Sigmoid colon (tissue), 4 donors: ENCODE measurements around the gene PRAMEF9.

ENCODE experiments used
- POLR2A ChIP-seq, 2 donors: fragments of 450-650 bp; IDR thresholded peaks; one replicate each; pipeline ENCODE4 v1.6.1; 2016; ENCODE audit warnings: antibody characterized with exemption in 2 of 2, mild to moderate bottlenecking in 2 of 2, moderate library complexity in 2 of 2
- POLR2AphosphoS5 ChIP-seq, 4 donors: sonication (generic); formaldehyde crosslinking; IDR thresholded peaks; one replicate each; pipeline ENCODE4 v1.6.1; 2017; ENCODE audit warnings: antibody characterized with exemption in 4 of 4
- TF ChIP-seq, protein P1 (sequence below), 4 experiments: fragments of 450-650 bp in 3 of 4; fragments of 200-600 bp in 1 of 4; IDR thresholded peaks; one replicate each; pipeline ENCODE4 v1.5.1; 2016 to 2019; ENCODE audit warnings: antibody characterized with exemption in 4 of 4, mild to moderate bottlenecking in 3 of 4, moderate library complexity in 2 of 4

DNA sequence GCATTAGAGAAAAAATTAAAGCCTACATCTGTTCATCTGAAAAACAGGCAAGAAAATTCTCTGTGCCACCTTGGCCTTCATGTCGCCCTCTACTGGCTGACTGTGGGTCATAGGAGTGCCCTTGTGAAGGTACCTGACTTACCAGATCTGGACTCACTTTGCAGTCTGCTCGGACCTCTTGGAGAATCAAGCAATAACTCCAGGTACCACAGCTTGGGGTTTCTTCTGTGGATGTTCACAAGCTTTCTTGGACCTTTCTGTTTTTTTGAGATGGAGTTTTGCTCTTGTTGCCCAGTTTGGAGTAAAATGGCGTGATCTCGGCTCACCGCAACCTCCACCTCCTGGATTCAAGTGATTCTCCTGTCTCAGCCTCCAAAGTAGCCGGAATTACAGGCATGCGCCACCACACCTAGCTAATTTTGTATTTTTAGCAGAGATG lies 56.7 kb downstream of the PRAMEF9 start:
- TF ChIP-seq, protein P1, sequence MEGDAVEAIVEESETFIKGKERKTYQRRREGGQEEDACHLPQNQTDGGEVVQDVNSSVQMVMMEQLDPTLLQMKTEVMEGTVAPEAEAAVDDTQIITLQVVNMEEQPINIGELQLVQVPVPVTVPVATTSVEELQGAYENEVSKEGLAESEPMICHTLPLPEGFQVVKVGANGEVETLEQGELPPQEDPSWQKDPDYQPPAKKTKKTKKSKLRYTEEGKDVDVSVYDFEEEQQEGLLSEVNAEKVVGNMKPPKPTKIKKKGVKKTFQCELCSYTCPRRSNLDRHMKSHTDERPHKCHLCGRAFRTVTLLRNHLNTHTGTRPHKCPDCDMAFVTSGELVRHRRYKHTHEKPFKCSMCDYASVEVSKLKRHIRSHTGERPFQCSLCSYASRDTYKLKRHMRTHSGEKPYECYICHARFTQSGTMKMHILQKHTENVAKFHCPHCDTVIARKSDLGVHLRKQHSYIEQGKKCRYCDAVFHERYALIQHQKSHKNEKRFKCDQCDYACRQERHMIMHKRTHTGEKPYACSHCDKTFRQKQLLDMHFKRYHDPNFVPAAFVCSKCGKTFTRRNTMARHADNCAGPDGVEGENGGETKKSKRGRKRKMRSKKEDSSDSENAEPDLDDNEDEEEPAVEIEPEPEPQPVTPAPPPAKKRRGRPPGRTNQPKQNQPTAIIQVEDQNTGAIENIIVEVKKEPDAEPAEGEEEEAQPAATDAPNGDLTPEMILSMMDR (IDR thresholded peaks at IDR 0.05), result no peak
- TF ChIP-seq POLR2A (IDR thresholded peaks at IDR 0.05) (no peak), POLR2AphosphoS5 (IDR thresholded peaks at IDR 0.05) (no peak)
